ENCODE data around the gene CFAP77.

GRCh38 chr9:132456241-132456640, 46.2 kb downstream of the CFAP77 start:
- no peak for TF ChIP-seq POLR2AphosphoS5 (IDR thresholded peaks at IDR 0.05; ENCODE audit: low read depth)
- TF ChIP-seq REST (IDR thresholded peaks at IDR 0.05; ENCODE audit: insufficient replicate concordance, low read depth), result no peak
- TF ChIP-seq CTCF (IDR thresholded peaks at IDR 0.05; ENCODE audit: insufficient read depth, low read length), result no peak
